T-helper 1 cell (primary cell): ENCODE measurements around the gene IQSEC1.

Experiments used
- DNase-seq, 5 donors: peaks; one replicate each; pipeline ENCODE4 v3.0.0-alpha.2; 2012 to 2020

Gene IQSEC1

GRCh38 chr3:12996181-12996506 is 77.1 kb downstream of the IQSEC1 start:
- DNase-seq = no peak

GRCh38 chr3:12995389-12996180 is 77.6 kb downstream of the IQSEC1 start:
- no peak for DNase-seq

DNA sequence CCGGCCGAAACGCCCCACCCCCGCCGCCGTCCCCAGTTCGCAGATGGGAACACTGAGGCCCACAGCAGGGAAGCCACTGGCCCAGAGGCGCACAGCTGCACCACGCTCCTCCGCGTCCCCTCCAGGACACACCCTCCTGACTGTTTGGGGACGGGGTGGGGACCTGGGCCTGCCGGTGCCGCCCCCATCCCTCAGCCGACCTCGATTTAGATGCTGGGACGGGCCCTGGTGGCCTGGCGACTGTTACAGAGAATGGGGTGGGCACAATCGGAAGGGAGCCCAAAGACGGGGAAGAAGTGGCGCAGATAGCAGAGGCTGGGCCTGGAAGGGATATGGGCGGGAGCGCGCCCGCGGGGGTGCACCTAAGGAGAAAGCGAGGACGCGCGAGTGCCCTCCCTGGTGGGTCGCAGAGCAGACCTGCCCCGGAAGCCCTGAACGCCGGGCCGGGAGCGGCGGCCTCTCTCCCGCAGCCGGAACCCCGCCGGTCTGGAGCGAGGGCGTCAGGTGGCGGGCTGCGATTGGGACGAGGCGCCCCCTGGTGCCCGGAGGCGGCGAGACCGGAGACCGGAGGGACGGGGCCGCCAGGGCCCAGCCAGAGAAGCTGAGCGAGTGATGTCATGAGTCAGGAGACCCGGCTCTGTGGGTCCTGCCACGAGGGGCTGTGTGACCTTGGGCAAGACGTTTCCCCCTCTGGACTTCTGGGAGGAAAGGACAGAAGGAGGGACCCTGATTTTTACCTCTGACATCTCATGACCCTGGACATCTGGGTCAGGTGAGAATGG is 78.4 kb downstream of the IQSEC1 start:
- DNase-seq = peak; percentile 73 to 83 (median 78)

DNA sequence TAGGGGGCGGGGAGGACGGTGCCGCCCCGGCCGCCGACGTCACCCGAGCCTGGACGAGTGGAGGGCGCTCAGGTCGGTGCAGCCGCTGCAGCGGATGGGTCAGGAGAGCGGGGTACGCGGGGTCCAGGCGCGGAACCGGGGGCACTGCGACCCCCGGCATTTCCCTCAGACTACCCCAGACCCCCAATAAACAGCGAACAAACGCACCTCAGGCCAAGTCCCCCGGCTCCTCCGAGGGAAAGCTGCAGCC is 78.9 kb downstream of the IQSEC1 start:
- DNase-seq = no peak

- peak in 1 of 5 donors; percentile 21 for DNase-seq
Measured at GRCh38 chr3:12993517-12994356, 79.5 kb downstream of the IQSEC1 start.

- no peak for DNase-seq
Measured at GRCh38 chr3:12992629-12993516, 80.4 kb downstream of the IQSEC1 start.

DNA sequence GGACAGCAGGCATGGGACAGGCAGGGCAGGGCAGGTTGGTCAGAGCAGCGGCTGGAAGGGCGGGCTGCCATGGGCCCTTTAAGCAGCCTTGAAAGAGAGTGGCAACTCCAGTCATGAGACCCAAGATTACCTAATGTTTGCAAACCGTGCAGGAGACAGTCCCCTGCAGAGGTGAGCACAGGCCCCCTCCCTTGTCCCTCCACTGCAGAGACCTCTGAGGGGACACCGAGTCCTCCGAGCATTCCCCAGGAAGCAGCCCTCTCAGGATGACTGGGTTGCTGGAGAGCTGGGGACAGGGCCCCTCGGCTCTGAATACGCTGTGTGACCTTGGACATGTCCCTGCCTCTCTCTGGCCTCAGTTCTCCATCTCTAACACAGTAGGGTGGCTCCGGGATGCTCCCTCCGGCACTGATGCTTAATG is 81.4 kb downstream of the IQSEC1 start:
- no peak for DNase-seq

GRCh38 chr3:12991481-12991837 is 81.8 kb downstream of the IQSEC1 start:
- no peak for DNase-seq

- no peak for DNase-seq
Measured at GRCh38 chr3:12990781-12991480, 82.3 kb downstream of the IQSEC1 start.

- DNase-seq = no peak
Measured at GRCh38 chr3:12990306-12990705, 82.9 kb downstream of the IQSEC1 start.

- no peak for DNase-seq
Measured at GRCh38 chr3:12988728-12989454, 84.3 kb downstream of the IQSEC1 start.

- DNase-seq = no peak
Measured at GRCh38 chr3:12987602-12988001, 85.6 kb downstream of the IQSEC1 start.

- no peak for DNase-seq
Measured at GRCh38 chr3:12986986-12987385, 86.2 kb downstream of the IQSEC1 start.

GRCh38 chr3:12986521-12986920 is 86.7 kb downstream of the IQSEC1 start:
- DNase-seq = no peak

GRCh38 chr3:12986031-12986430 is 87.2 kb downstream of the IQSEC1 start:
- DNase-seq = no peak

DNA sequence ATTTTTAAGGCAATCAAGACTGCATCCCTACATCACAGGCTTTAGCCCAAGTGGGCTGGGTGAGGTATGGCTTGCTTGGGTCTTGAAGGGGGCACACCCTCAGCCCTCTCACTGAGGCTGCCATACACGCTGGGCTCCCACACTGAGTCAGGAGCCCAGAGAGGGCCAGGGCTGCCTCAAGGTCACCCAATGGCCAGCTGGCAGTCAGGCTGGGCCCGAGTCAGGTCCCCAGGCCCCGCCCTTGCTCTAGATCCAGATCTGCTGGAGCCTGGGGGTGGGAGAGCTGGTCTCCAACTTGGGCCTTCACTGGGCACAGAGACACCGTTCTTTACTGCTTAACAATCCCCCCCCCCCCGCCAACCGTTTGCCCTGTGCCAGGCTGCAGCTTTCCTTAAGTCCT is 88.1 kb downstream of the IQSEC1 start:
- DNase-seq = no peak

DNA sequence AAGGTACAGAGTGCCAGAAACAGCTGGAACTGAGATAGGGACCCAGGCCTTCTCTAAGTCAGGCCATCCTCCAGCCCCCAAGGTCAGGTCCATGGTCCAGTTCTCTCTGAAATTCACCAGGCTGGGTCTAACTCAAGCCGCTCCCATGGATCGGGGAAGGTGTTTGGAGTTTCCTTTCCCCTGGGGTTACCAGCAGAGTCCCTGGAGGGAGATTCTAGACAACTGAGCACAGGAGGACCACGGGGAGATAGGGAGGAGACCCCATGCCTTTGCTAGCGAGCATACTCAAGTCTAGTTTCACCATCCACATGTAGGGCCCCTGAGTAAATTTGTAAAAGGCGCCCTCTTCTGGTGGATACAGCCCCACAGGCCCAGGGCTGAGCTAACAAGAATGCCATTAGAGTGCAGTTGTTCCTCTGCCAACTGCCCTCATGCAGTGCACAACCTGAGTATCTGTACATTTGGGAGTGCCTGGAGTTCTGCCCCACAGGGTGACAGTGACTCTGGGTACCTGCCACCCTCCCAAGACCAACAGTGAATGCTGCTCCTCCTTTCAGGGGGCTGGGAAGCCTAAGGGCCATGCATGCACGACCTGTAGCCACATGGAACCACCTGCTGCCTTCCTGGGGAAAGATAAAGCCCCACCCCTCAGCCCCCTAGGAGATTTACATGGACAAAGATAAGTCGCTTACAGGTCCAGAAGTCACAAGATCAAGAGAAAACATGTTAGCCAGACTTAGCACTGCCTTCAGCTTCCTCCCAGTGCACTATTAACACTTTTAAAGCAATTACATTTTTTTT is 89.0 kb downstream of the IQSEC1 start:
- peak in 2 of 5 donors; percentile 33 to 46 for DNase-seq

DNA sequence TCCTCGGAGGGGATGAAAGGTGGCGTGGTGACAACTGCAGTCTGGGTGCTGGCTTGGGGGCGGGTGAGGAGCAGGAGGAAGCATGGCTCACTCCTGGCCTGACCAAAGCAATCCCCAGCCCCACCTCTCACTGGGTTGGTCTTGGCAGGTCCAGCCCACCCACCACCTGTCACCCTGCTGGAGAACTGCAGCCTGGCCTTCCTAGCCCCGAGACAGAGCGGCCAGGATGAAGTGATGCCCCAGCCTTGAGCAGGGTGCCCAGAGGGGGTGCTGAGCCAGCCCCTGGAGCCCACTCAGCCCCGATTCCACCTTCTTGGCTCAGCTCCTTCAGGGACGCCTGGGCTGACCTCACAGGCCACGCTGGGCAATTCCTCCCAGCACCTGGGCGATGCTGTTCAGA is 89.9 kb downstream of the IQSEC1 start:
- no peak for DNase-seq

DNA sequence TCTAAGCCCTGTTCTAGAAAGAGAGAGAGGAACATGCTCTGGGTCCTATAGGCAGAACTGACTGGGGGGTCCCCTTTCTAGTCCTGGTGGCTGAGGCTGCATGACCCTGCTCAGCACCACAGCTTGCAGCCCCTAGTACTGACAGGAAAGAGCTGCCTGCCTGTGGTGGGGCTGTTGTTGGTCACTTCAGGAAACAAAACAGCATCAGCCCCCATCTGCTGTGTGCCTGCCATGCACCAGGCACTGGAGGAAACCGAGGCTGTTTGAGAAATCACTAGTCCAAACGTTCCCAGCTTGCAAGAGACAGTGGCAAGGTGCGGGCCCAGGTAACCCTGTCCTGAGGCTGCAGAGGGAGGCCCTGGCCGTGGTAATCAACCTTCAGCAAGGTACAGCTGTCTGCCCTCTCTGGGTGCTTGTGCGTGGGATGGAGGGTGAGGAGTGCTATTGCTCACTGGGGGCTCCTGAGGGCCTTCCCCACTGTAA is 90.6 kb downstream of the IQSEC1 start:
- DNase-seq = no peak
